Measurements from ENCODE around the gene F2R.
"Not testable (repeated sequence)": the region's sequence is repeated elsewhere in the genome, so short reads cannot be mapped to it uniquely, and the experiment has no call there.

F2R gene

DNA sequence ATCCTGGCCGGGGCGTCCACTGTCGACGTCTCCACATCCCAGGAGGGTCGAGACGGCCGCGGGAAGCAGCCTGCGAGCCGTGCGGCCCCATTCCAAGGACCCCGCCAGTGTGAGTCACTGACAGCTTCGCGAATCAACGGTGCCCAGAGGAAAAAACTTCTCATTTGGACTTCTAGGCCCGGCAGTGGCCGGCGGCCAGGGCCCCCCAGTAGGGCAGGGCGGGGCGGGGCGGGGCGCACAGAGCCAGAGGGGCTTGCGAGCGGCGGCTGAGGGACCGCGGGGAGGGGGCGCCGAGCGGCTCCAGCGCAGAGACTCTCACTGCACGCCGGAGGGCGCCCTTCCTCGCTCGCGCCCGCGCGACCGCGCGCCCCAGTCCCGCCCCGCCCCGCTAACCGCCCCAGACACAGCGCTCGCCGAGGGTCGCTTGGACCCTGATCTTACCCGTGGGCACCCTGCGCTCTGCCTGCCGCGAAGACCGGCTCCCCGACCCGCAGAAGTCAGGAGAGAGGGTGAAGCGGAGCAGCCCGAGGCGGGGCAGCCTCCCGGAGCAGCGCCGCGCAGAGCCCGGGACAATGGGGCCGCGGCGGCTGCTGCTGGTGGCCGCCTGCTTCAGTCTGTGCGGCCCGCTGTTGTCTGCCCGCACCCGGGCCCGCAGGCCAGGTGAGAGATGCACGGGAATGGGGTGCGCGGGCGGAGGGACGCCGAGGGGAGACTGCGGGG, at the start of gene F2R:
Gene F2R, plus strand, starts transcription at position 391 of the 720 bp plus-strand sequence. Its CDS starts 182 bp downstream, at position 573.
- Mint-ChIP-seq H3K4me1 (ENCODE audit: low read depth) (peaks cover 32% of the 10 kb centered on the region), H3K27ac (peak within 1 kb of the TSS; percentile 49), H3K9me3 (no peaks in the 10 kb centered on the region), H3K27me3 (ENCODE audit: low read depth) (peaks cover 26% of the 10 kb centered on the region), H3K36me3 (ENCODE audit: low read depth) (peaks cover 3% of the 10 kb centered on the region), H3K4me3 (peak within 1 kb of the TSS; percentile 80)

DNA sequence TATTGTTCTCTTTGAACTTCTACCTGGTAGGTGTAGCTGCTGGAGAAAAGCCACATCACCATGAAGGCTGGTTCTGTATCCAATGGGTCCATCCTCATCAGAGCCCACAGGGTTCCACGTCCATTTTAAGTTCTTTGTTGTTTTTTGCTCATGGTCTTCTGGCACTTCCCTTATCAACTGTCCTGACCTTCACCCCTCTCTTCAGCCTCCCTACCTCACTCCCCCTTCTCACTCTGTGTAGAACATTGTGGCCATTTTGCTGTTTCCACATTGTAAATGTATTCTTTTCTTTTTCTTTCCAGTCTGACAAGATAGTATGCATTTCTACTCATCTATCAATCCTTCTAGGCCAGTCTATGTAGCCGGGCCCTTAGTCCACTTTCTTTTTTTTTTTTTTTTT, 48.4 kb upstream of the F2R start:
- Mint-ChIP-seq H3K27ac (no peak overlapping the region), H3K4me1 (ENCODE audit: low read depth) (no peaks in the 10 kb centered on the region), H3K36me3 (ENCODE audit: low read depth) (peaks cover 43% of the 10 kb centered on the region), H3K27me3 (ENCODE audit: low read depth) (no peaks in the 10 kb centered on the region), H3K9me3 (no peaks in the 10 kb centered on the region), H3K4me3 (no peak overlapping the region)

DNA sequence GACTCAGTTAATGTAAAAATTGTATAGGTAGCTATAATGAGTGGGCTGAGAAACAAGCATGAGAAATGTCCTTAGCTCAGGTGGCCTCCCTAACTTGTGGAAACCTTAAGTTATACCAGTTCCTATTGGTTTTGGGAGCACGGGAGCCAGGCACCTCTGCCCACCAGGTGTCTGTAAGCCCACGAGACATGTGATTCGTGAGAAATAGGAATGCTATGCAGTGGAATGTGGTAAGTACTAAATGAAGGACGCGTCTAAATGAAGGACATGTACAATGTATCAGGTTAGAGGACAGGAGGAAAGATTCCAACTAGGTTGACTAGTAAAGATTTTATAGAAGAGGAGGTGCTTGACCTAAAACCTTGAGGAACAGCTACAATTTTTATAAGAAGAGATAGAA, 46.7 kb upstream of the F2R start:
- no peaks in the 10 kb centered on the region for H3K9me3 Mint-ChIP-seq
- H3K4me1 Mint-ChIP-seq (ENCODE audit: low read depth), result no peaks in the 10 kb centered on the region
- H3K36me3 Mint-ChIP-seq (ENCODE audit: low read depth), result peaks cover 40% of the 10 kb centered on the region
- H3K27me3 Mint-ChIP-seq (ENCODE audit: low read depth), result no peaks in the 10 kb centered on the region
- no peak overlapping the region for H3K4me3 Mint-ChIP-seq
- no peak overlapping the region for H3K27ac Mint-ChIP-seq

DNA sequence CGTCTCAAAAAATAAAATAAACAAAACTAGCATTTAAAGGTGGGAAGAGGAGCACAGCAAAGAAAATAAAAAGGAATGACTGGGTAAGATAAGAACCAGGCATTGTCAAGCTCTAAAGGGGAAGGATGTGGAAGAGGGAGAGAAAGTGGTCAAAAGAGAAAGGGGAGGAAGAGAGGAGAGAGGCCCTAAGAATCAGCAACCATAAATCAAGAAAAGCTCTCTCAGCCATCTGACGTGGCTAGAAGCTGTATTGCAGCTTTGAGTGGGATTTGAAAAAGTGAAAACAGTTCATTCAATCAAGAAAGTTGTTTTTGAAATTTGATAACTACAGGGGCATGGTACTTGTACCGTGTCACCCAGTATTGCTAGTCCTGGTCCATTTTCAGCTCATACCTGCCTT, 45.4 kb upstream of the F2R start:
- no peaks in the 10 kb centered on the region for H3K4me1 Mint-ChIP-seq (ENCODE audit: low read depth)
- peaks cover 42% of the 10 kb centered on the region for H3K36me3 Mint-ChIP-seq (ENCODE audit: low read depth)
- H3K9me3 Mint-ChIP-seq, result no peaks in the 10 kb centered on the region
- no peak overlapping the region for H3K27ac Mint-ChIP-seq
- no peaks in the 10 kb centered on the region for H3K27me3 Mint-ChIP-seq (ENCODE audit: low read depth)
- H3K4me3 Mint-ChIP-seq, result no peak overlapping the region

DNA sequence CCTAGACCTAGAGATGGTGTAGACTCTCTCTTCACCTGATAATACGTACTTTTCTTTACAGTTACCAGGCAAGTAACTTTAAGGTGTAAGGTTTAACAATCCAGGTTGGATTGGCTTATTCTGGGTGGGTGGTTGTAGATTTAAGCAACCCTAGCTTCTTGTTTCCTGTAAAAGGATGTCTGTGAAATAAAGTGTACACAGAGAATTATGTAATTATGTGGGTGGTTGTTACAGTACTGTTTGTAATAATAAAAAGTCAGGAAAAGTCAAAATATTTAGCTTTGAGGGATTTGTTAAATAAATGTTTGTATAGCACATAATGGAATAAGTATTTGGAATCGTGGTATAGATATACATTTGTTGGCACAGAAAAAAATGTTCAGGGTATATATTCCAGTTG, 43.7 kb upstream of the F2R start:
- no peak overlapping the region for H3K27ac Mint-ChIP-seq
- peaks cover 53% of the 10 kb centered on the region for H3K36me3 Mint-ChIP-seq (ENCODE audit: low read depth)
- H3K4me3 Mint-ChIP-seq, result no peak overlapping the region
- no peaks in the 10 kb centered on the region for H3K9me3 Mint-ChIP-seq
- no peaks in the 10 kb centered on the region for H3K4me1 Mint-ChIP-seq (ENCODE audit: low read depth)
- no peaks in the 10 kb centered on the region for H3K27me3 Mint-ChIP-seq (ENCODE audit: low read depth)

DNA sequence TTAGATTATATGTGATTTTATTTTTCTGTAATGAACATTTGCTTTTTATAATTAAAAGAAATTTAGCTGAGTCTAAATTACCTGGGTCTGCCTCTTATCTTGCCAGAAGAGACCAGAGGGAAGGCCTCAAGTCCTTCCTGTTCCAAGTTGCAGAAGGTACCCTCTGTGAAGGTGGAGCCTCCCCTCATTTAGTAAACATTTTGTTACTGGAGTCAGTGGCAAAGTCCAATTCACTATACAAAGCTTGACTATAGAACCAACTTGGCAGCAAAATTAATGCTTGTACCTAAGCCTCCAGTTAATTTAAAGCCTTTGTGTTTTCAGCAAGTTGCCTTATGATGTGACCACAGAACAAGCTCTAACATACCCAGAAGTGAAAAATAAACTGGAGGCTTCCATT, 42.8 kb upstream of the F2R start:
- H3K27me3 Mint-ChIP-seq (ENCODE audit: low read depth), result no peaks in the 10 kb centered on the region

DNA sequence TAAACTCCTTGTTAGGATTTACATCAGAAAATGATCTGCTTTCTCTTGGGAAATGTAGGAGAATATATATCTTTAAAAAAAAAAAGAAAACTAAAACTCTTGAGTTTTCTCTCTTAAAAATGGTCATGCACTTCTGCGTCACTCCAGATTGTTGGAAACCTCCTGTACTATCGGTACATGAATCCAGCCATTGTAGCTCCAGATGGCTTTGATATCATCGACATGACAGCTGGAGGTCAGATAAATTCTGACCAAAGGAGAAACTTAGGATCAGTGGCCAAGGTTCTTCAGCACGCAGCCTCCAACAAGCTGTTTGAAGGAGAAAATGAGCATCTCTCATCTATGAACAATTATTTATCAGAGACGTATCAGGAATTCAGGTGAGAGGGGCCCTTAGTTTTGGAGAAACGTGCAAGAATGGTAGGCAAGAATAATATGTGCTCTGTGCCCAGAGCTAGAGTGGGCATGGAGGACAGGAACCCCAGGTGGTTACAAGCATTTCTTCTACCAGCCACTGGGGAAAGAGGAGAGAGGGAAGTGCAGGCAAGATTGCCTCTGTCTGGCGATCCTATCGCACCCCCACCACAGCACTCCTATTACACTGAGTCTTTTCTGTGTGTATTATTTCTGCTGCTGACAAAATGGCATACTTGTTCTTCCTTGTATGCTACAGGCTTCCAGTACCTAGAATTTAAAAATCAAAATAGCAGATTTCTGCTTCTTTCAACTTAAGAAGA, 41.4 kb upstream of the F2R start:
- Mint-ChIP-seq H3K27ac (no peak overlapping the region), H3K36me3 (ENCODE audit: low read depth) (peaks cover 54% of the 10 kb centered on the region), H3K4me1 (ENCODE audit: low read depth) (no peaks in the 10 kb centered on the region), H3K9me3 (no peaks in the 10 kb centered on the region), H3K27me3 (ENCODE audit: low read depth) (no peaks in the 10 kb centered on the region), H3K4me3 (no peak overlapping the region)

More for the DNA sequence above, 42.8 kb upstream of the F2R start:
- no peaks in the 10 kb centered on the region for H3K9me3 Mint-ChIP-seq
- H3K36me3 Mint-ChIP-seq (ENCODE audit: low read depth), result peaks cover 52% of the 10 kb centered on the region
- H3K27ac Mint-ChIP-seq, result no peak overlapping the region
- no peaks in the 10 kb centered on the region for H3K4me1 Mint-ChIP-seq (ENCODE audit: low read depth)
- no peak overlapping the region for H3K4me3 Mint-ChIP-seq

DNA sequence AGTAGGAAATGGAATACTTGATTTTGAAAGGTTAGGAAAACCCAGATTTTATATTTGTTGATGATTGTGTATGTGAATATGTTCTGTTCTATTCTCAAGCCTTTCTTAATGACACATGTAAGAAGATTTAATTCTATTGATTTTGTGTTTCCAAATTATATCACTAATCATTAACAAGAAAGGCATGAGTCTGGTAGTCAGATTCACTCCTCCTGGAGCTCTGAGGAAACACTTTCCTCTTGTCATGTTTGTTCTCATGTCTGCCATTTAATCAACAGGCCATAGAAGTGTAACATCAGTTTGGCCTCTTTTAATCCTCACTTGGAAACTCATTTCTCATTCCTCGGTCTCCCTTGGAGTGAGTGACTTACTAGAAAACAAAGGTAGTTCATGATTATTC, 40.6 kb upstream of the F2R start:
- H3K4me3 Mint-ChIP-seq, result no peak overlapping the region
- H3K27ac Mint-ChIP-seq, result no peak overlapping the region
- H3K27me3 Mint-ChIP-seq (ENCODE audit: low read depth), result no peaks in the 10 kb centered on the region
- no peaks in the 10 kb centered on the region for H3K9me3 Mint-ChIP-seq
- H3K36me3 Mint-ChIP-seq (ENCODE audit: low read depth), result peaks cover 56% of the 10 kb centered on the region
- H3K4me1 Mint-ChIP-seq (ENCODE audit: low read depth), result no peaks in the 10 kb centered on the region

DNA sequence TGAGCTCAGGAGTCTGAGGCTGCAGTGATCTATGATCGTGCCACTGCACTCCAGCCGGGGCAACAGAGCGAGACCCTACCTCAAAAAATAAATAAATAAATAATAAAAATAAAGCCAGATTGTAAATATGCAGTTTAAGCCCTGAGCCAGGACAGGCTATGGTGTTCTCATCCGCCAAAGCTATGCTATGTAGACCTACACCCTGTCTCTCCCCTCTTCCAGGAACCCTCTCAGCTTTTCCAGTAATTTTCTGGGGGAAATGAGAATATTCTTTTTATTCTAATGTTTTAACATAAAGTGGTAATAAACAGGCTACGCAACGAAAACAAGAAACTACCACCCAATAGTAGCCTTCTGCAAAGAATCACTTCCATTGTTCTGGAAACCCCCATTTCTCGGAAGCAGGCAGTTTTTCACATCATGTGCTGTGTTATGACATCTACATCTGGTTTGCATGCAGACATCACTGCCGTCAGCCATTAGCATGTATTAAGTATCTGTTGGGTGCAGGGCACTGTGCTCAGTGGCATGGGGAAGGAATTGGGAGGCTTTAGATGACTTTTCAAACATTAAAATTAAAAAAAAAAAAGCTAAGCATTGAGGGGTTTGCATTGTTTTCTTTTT, 38.0 kb upstream of the F2R start:
- H3K27ac Mint-ChIP-seq, result no peak overlapping the region
- H3K4me1 Mint-ChIP-seq (ENCODE audit: low read depth), result no peaks in the 10 kb centered on the region
- H3K9me3 Mint-ChIP-seq, result no peaks in the 10 kb centered on the region
- peaks cover 52% of the 10 kb centered on the region for H3K36me3 Mint-ChIP-seq (ENCODE audit: low read depth)
- no peak overlapping the region for H3K4me3 Mint-ChIP-seq
- no peaks in the 10 kb centered on the region for H3K27me3 Mint-ChIP-seq (ENCODE audit: low read depth)

DNA sequence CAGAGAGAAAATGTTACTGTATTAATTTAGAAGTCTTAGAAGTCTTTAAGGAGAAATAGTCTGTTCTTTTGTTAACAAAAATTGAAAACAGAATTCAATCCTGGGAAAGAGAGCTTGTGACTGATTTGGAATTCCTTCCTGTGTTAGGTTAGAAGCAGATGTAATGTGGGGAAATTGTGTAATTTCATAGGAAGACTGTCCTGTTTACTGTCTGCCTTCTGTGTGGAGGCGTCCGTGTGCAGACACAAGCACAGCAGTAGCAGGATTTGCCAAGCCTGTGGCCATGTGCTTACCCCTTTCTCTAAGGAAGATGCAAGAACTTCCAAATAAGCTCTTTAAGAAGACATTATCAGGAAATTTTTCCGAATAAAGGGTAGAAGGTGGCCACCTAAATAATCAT, 36.7 kb upstream of the F2R start:
- Mint-ChIP-seq H3K36me3 (ENCODE audit: low read depth) (peaks cover 58% of the 10 kb centered on the region), H3K4me1 (ENCODE audit: low read depth) (peaks cover under 1% of the 10 kb centered on the region), H3K27ac (no peak overlapping the region), H3K27me3 (ENCODE audit: low read depth) (no peaks in the 10 kb centered on the region), H3K4me3 (no peak overlapping the region), H3K9me3 (no peaks in the 10 kb centered on the region)

DNA sequence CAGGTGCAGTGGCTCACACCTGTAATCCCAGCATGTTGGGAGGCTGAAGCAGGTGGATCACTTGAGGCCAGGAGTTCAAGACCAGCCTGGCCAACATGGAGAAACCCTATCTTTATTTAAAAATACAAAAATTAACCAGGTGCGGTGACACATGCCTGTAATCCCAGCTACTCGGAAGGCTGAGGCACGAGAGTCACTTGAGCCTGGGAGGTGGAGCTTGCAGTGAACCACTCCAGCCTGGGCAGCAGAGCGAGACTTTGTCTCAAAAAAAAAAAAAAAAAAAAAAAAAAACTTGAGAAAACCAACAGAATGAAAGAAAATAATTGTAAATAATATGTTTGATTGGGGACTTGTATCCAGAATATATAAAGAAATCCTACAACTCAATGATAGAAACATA, 35.1 kb upstream of the F2R start:
- H3K27ac Mint-ChIP-seq; H3K4me1 Mint-ChIP-seq (ENCODE audit: low read depth); H3K9me3 Mint-ChIP-seq; H3K4me3 Mint-ChIP-seq; H3K27me3 Mint-ChIP-seq (ENCODE audit: low read depth): not testable (repeated sequence)
- peaks cover 67% of the 10 kb centered on the region for H3K36me3 Mint-ChIP-seq (ENCODE audit: low read depth)

DNA sequence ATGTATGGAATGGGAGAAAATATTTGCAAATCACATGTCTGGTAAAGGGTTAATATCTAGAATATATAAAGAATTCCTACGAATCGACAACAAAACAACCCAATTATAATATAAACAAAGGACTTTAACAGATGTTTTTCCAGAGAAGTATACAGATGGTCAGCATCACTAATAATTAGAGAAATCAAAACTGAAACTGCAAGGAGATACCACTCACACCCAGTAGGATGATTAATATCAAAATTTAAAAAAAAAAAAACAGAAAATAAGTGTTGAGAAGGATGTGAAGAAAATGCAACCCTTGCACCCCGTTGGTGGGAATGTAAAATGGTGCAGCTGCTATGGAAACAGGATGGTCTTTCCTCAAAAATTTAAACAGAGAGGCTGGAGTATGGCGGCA, 34.6 kb upstream of the F2R start:
- Mint-ChIP-seq H3K27me3 (ENCODE audit: low read depth) (no peaks in the 10 kb centered on the region), H3K4me3 (no peak overlapping the region), H3K36me3 (ENCODE audit: low read depth) (peaks cover 64% of the 10 kb centered on the region), H3K4me1 (ENCODE audit: low read depth) (peaks cover 3% of the 10 kb centered on the region), H3K9me3 (no peaks in the 10 kb centered on the region), H3K27ac (no peak overlapping the region)

DNA sequence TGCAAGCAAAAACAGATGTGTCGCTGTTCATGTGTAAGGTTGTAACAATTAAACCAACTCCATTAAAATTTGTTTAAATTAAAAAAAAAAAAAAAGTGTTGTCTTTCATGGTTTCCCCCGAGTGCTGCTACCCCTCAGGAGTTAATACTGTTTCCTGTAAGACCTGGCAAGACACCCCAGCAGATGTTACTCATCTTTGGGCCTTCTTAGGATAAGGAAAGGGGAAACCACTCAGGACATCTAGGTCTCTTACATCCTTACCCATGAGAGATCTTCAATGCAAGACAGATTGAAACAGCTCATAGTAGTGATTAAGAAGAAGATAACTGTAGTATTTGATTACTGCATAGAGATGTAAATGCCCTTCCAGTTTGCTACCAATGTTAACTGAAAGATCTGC, 33.5 kb upstream of the F2R start:
- H3K9me3 Mint-ChIP-seq, result no peaks in the 10 kb centered on the region
- H3K4me3 Mint-ChIP-seq, result no peak overlapping the region
- peaks cover 59% of the 10 kb centered on the region for H3K36me3 Mint-ChIP-seq (ENCODE audit: low read depth)
- H3K27ac Mint-ChIP-seq, result no peak overlapping the region
- H3K4me1 Mint-ChIP-seq (ENCODE audit: low read depth), result peaks cover 3% of the 10 kb centered on the region
- H3K27me3 Mint-ChIP-seq (ENCODE audit: low read depth), result no peaks in the 10 kb centered on the region

DNA sequence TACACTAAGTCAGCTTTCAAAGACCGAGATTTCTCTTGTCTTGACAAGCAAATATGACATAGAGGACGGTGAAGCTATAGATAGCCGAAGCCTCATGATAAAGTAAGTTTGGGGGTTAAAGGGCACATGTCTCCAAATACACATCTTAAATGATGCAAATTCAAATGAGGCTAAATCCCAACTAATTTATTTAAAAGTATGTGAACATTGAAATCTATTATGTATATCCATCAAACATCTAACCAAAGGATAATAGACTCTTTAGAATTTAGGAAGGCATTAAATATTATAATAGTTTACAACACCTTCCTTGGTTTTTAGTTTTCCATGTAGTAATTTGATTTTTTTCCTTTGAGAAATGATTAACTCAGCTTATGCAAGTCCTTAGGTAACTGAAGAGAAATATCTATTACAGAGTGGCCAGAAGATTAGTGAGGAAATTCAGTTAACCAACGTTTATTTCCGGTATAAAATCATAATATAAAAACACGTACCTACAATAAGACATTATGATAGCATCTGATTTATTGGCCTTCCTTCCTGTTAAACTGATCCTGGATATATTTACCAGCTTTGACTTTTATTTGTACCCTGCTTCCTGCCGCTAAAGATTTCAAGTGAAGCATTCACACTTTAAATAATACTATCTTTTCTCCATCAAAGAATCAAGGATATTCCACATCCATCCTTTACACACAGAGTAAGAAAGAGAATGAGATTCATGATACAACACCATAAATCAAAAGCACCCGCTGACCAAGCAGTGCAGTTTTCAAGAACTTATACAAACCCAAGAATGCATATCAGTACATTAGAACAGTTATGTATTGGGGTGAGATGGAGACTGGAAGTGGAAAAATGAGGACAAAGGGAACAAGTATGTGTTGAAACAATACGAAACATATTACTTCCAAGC, 31.9 kb upstream of the F2R start:
- Mint-ChIP-seq H3K27me3 (ENCODE audit: low read depth) (no peaks in the 10 kb centered on the region), H3K4me3 (no peak overlapping the region), H3K27ac (no peak overlapping the region), H3K9me3 (no peaks in the 10 kb centered on the region), H3K36me3 (ENCODE audit: low read depth) (peaks cover 58% of the 10 kb centered on the region), H3K4me1 (ENCODE audit: low read depth) (peaks cover 3% of the 10 kb centered on the region)

Measured in T-helper 1 cell treated with Interleukin-12 subunit alpha and Interleukin-12 subunit beta and Interleukin-4 antibody, amounts not matched to agents 30 μg/mL and 1 μg/mL, for 36 hours (primary cell).